GM12878 (cell line): ENCODE data around the gene UBXN6.

Experiments
- JUND ChIP-seq: IDR thresholded peaks from 2 replicates; pipeline ENCODE4 v1.6.1; 2012; ENCODE audit warnings: low read depth, mild to moderate bottlenecking, low read length, improper control_type of control experiment, moderate library complexity
- POLR2AphosphoS5 ChIP-seq: IDR thresholded peaks from 2 replicates; pipeline ENCODE4 v1.6.1; 2011; ENCODE audit warnings: mild to moderate bottlenecking, low read length, inconsistent platforms
- TF ChIP-seq, protein P1 (sequence below): fragments of 450-650 bp; IDR thresholded peaks from 2 replicates; pipeline ENCODE4 v1.6.1; 2017; ENCODE audit warnings: low read depth, mild to moderate bottlenecking, moderate library complexity

DNA sequence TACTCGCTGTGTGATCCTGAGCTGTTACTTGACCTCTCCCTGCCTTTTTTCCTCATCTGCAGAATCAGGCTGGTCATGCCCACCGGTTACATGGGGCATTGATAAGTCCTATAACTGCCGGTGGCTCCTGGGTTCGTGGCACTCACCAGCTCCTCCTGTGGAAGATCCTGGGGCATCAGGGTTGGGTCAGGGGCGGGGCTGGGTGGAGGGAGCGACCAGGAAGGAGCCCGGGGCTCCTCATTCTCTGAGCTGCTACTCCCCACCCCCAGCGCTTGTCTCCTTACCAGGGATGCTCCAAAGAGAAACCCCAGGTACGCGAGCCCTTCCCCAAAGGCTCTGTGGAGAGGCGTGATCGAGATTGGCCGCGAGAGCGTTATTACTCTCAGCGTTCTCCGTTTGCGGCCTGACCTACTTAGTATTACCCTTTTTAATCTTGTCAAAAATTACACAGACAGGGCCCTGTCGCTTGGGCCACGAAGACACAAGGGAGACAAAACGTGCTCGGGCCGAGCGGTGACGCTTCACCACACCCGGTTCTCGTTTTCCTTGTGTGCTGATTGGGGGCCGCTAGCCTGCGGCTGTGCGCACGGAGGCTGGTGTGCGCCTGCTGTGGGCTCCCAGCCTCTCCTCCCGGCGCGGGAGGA lies 25.2 kb upstream of the UBXN6 start:
- TF ChIP-seq JUND (no peak), POLR2AphosphoS5 (no peak)
- TF ChIP-seq, protein P1, sequence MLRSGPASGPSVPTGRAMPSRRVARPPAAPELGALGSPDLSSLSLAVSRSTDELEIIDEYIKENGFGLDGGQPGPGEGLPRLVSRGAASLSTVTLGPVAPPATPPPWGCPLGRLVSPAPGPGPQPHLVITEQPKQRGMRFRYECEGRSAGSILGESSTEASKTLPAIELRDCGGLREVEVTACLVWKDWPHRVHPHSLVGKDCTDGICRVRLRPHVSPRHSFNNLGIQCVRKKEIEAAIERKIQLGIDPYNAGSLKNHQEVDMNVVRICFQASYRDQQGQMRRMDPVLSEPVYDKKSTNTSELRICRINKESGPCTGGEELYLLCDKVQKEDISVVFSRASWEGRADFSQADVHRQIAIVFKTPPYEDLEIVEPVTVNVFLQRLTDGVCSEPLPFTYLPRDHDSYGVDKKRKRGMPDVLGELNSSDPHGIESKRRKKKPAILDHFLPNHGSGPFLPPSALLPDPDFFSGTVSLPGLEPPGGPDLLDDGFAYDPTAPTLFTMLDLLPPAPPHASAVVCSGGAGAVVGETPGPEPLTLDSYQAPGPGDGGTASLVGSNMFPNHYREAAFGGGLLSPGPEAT = no peak
